Breast epithelium (tissue), 4 donors: Measurements from ENCODE around the gene FAF1. TPM values are rescaled to one million over a fixed set of nuclear protein-coding genes. Genes with fewer than 3 reads are reported as not detected.

ENCODE experiments used
- DNase-seq, 2 donors: peaks; one replicate each; pipeline ENCODE4 v3.0.0-alpha.2; 2019; ENCODE audit warnings: low spot score in 2 of 2
- H3K27ac ChIP-seq, 2 donors: fragments of 200-600 bp; sonication (generic) in 1 of 2; one replicate each; pipeline ENCODE4 v1.5.1; 2016 to 2019; ENCODE audit warnings: mild to moderate bottlenecking in 1 of 2
- H3K27me3 ChIP-seq, 2 donors: fragments of 200-600 bp; sonication (generic) in 1 of 2; one replicate each; pipeline versions ENCODE4 v1.5.1 to v1.6.0; 2017 to 2019; ENCODE audit warnings: control low read depth in 1 of 2, mild to moderate bottlenecking in 1 of 2
- H3K36me3 ChIP-seq: fragments of 200-600 bp; one replicate; pipeline ENCODE4 v1.5.1; 2019
- H3K4me1 ChIP-seq, 2 donors: fragments of 200-600 bp; sonication (generic); one replicate each; pipeline ENCODE4 v1.5.1; 2016 to 2019; ENCODE audit warnings: control low read depth in 1 of 2
- H3K4me3 ChIP-seq, 3 donors: fragments of 200-600 bp; sonication (generic); 1 replicate in 2 of 3; 2 replicates in 1 of 3; pipeline ENCODE4 v1.5.1; 2016 to 2019; ENCODE audit warnings: mild to moderate bottlenecking in 3 of 3, moderate library complexity in 2 of 3
- H3K9me3 ChIP-seq, 2 donors: fragments of 200-600 bp; sonication (generic) in 1 of 2; one replicate each; pipeline ENCODE4 v1.5.1; 2016 to 2019; ENCODE audit warnings: control low read depth in 1 of 2
- POLR2A ChIP-seq: fragments of 450-650 bp; IDR thresholded peaks from one replicate; pipeline ENCODE4 v1.6.1; 2016; ENCODE audit warnings: antibody characterized with exemption, mild to moderate bottlenecking, moderate library complexity
- POLR2AphosphoS5 ChIP-seq, 3 donors: sonication (generic); formaldehyde crosslinking; IDR thresholded peaks; one replicate each; pipeline ENCODE4 v1.6.1; 2017; ENCODE audit warnings: antibody characterized with exemption in 3 of 3
- intact Hi-C: fragments of 100-400 bp; cut with DNase I; formaldehyde crosslinking; loops from one replicate; pipeline ENCODE4 v1.15.1; 2023; ENCODE audit warnings: low total_unique reads
- total RNA-seq, 3 donors: library from RNA; depleted of rRNA; stranded (reverse); fragments of >200 nt; gene quantifications; one replicate each; pipeline ENCODE4 v1.1.0, GENCODE V29; 2016
- TF ChIP-seq, protein P1 (sequence below), 3 donors: fragments of 450-650 bp; IDR thresholded peaks; one replicate each; pipeline ENCODE4 v1.5.1; 2016 to 2017; ENCODE audit warnings: antibody characterized with exemption in 3 of 3, mild to moderate bottlenecking in 3 of 3, moderate library complexity in 3 of 3

Gene FAF1
- total RNA-seq, 3 donors from 2014 or later = 34.9 to 58.2 (median 42.0) TPM

DNA sequence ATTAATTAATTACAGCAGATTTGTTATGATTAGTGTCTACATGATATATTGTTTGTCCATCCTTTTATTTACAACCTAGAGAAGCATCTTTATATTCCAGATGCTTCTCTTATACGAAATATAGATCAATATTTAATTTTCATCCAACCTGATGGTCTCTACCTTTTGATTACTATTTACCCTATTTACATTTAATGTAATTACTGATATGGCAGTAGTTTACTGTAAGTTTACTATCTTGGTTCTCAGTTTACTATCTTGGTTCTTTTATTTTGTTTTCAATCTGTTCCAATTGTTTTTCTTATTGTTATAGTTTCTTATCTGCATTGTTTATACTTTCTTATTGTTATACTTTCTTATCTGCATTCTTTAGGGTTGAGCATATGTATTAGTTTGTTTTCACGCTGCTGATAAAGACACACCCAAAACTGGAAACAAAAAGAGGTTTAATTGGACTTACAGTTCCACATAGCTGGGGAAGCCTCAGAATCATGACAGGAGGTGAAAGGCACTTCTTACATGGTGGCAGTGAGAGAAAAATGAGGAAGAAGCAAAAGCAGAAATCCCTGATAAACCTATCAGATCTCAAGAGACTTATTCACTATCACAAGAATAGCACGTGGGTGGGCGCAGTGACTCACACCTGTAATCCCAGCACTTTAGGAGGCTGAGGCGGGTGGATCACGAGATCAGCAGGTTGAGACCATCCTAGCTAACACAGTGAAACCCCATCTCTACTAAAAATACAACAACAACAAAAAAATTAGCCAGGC, 28.9 kb downstream of the FAF1 start:
- H3K27me3 ChIP-seq = no peaks in the 10 kb centered on the region
- intact Hi-C loops = no loop called here
- no peak for DNase-seq
- TF ChIP-seq POLR2AphosphoS5 (IDR thresholded peaks at IDR 0.05) = no peak
- no peak for TF ChIP-seq POLR2A
- TF ChIP-seq, protein P1, sequence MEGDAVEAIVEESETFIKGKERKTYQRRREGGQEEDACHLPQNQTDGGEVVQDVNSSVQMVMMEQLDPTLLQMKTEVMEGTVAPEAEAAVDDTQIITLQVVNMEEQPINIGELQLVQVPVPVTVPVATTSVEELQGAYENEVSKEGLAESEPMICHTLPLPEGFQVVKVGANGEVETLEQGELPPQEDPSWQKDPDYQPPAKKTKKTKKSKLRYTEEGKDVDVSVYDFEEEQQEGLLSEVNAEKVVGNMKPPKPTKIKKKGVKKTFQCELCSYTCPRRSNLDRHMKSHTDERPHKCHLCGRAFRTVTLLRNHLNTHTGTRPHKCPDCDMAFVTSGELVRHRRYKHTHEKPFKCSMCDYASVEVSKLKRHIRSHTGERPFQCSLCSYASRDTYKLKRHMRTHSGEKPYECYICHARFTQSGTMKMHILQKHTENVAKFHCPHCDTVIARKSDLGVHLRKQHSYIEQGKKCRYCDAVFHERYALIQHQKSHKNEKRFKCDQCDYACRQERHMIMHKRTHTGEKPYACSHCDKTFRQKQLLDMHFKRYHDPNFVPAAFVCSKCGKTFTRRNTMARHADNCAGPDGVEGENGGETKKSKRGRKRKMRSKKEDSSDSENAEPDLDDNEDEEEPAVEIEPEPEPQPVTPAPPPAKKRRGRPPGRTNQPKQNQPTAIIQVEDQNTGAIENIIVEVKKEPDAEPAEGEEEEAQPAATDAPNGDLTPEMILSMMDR (IDR thresholded peaks at IDR 0.05) = no peak
- no peak overlapping the region for H3K4me3 ChIP-seq
- no peaks in the 10 kb centered on the region for H3K36me3 ChIP-seq
- no peaks in the 10 kb centered on the region for H3K9me3 ChIP-seq
- no peaks in the 10 kb centered on the region for H3K4me1 ChIP-seq
- H3K27ac ChIP-seq = no peak overlapping the region

DNA sequence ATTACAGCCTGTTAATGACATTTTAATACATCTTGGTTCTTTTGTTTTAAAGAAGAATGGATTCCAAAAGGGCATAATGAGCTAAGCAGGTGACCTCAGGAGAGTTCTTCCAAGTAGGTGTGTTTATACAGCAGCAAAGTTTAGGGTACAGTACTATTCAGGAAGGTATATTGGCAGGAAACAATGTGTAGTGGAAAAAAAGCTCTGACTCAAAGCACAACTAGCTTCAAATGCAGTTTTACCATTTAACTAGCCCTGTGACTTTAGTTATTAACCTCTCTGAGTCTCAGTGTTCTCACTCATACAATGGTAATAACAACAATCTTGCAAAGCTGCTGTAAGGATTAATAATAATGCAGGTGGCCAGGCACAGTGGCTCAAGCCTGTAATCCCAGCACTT, 29.9 kb downstream of the FAF1 start:
- H3K27me3 ChIP-seq = no peaks in the 10 kb centered on the region
- no peak overlapping the region for H3K27ac ChIP-seq
- no peak overlapping the region for H3K4me3 ChIP-seq
- H3K4me1 ChIP-seq = no peaks in the 10 kb centered on the region
- H3K9me3 ChIP-seq = no peaks in the 10 kb centered on the region
- H3K36me3 ChIP-seq = no peaks in the 10 kb centered on the region
- DNase-seq = no peak
- intact Hi-C loops = no loop called here
- TF ChIP-seq POLR2A = no peak
- no peak for TF ChIP-seq POLR2AphosphoS5 (IDR thresholded peaks at IDR 0.05)
- TF ChIP-seq, protein P1 (IDR thresholded peaks at IDR 0.05) = no peak

DNA sequence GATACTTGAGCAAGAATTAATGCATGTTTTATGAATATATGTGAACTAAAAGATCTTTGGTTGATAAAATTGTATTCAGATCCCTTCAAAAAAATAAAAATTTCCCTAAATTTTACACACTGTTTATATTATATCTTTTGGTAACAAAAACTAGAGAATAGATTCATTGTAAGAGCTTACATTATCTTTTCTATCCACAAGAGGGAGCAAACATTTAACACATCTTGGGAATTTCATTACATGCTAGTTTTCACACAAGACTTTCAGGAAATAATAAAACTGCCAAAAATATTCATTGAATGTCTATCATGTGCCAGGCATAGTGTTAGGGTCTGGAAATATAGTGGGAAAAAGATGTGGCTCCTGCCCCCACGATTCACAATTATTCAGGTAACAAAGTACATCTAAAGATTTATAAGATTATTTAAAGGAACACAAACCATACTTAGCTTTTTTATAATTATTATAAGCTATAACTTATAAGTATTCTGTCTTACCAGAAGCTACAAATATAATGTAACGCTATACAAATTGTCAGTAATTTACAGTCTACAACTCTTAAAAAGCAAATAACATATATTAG, 30.6 kb downstream of the FAF1 start:
- no peak overlapping the region for H3K4me3 ChIP-seq
- intact Hi-C loops = no loop called here
- H3K4me1 ChIP-seq = no peaks in the 10 kb centered on the region
- TF ChIP-seq POLR2A (no peak), POLR2AphosphoS5 (IDR thresholded peaks at IDR 0.05) (no peak)
- TF ChIP-seq, protein P1 (IDR thresholded peaks at IDR 0.05) = peak in 2 of 3 donors; percentile 54 to 63
- no peaks in the 10 kb centered on the region for H3K36me3 ChIP-seq
- no peak for DNase-seq
- no peaks in the 10 kb centered on the region for H3K27me3 ChIP-seq
- peaks cover 2% of the 10 kb centered on the region in 2 donors for H3K9me3 ChIP-seq
- H3K27ac ChIP-seq = no peak overlapping the region

DNA sequence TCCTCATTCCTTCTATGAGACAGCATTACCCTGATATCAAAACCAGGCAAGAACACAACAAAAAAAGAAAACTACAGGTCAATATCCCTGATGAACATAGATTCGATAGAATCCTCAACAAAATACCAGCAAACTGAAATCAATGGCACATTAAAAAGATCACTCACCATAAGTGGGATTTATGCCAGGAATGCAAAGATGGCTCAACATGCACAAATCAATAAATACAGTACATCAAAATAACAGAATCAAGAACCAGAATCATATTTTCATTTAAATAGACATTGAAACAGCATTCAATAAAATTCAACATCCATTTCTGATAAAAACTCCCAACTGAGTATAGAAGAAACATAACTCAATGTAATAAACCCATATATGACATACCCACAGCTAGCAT, 36.5 kb downstream of the FAF1 start:
- Histone ChIP-seq H3K4me1 (no peaks in the 10 kb centered on the region), H3K27me3 (no peaks in the 10 kb centered on the region), H3K36me3 (no peaks in the 10 kb centered on the region), H3K27ac (no peak overlapping the region), H3K9me3 (peaks cover 5 to 23% of the 10 kb centered on the region in 2 donors), H3K4me3 (no peak overlapping the region)
- intact Hi-C loops = no loop called here
- no peak for DNase-seq
- TF ChIP-seq POLR2AphosphoS5 (IDR thresholded peaks at IDR 0.05) = no peak
- TF ChIP-seq POLR2A = no peak
- TF ChIP-seq, protein P1 (IDR thresholded peaks at IDR 0.05) = no peak

DNA sequence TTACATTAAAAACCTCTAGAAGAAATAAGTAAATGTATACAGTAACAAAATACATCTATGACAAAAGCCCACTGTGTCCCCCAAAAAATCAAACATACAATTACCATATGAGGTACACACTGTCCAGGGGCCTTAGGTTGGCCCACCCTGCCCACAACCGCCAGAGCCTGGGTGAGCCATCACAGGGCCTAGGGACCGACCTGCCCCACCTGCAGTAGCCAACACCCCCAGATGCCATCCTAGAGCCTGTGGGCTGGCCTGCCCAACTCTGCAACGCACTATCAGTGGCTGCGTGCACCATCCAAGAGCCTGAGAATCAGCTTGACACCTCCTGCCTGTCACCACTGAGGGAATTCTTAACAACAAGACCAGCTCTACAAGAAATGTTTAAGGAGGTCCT, 39.0 kb downstream of the FAF1 start:
- H3K36me3 ChIP-seq = no peaks in the 10 kb centered on the region
- H3K9me3 ChIP-seq = peaks cover 5 to 23% of the 10 kb centered on the region in 2 donors
- no peak overlapping the region for H3K27ac ChIP-seq
- no peaks in the 10 kb centered on the region for H3K4me1 ChIP-seq
- no peak overlapping the region for H3K4me3 ChIP-seq
- TF ChIP-seq, protein P1 (IDR thresholded peaks at IDR 0.05) = no peak
- no peak for TF ChIP-seq POLR2A
- no peak for TF ChIP-seq POLR2AphosphoS5 (IDR thresholded peaks at IDR 0.05)
- intact Hi-C loops = no loop called here
- no peaks in the 10 kb centered on the region for H3K27me3 ChIP-seq
- DNase-seq = no peak
